Measurements from ENCODE around the gene SLC39A11.

The SLC39A11 gene

DNA sequence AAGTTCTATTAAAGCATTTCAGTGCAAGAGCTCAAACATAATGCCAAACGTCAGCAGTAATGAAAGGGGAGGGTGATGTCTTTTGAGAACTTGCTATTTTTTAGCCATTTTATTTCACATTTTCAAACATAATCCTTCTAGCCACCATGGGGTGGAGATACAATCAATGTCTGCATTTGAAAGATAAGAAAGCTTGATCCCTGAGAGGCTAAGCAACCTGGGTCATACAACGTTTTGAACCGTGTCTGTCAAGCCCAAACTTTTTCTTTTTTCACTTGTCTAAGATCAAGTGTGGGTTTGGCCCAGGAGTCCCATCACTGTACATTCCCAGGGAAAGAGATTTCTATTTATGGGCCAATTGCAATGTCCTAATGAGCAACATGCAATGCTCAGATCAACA, 331.1 kb downstream of the SLC39A11 start:
- DNase-seq: no peak
- H3K27me3 ChIP-seq (replicated peaks): no peaks in the 10 kb centered on the region
- no peak overlapping the region for H3K4me3 ChIP-seq (ENCODE audit: low read depth, low read length)
- TF ChIP-seq, protein P1, sequence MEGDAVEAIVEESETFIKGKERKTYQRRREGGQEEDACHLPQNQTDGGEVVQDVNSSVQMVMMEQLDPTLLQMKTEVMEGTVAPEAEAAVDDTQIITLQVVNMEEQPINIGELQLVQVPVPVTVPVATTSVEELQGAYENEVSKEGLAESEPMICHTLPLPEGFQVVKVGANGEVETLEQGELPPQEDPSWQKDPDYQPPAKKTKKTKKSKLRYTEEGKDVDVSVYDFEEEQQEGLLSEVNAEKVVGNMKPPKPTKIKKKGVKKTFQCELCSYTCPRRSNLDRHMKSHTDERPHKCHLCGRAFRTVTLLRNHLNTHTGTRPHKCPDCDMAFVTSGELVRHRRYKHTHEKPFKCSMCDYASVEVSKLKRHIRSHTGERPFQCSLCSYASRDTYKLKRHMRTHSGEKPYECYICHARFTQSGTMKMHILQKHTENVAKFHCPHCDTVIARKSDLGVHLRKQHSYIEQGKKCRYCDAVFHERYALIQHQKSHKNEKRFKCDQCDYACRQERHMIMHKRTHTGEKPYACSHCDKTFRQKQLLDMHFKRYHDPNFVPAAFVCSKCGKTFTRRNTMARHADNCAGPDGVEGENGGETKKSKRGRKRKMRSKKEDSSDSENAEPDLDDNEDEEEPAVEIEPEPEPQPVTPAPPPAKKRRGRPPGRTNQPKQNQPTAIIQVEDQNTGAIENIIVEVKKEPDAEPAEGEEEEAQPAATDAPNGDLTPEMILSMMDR (IDR thresholded peaks at IDR 0.05; ENCODE audit: low read depth, low read length, missing control alignments): no peak
- in situ Hi-C loops (cut with HindIII; ENCODE audit: low pct_ligation_motif_present, low sequenced_read_pairs): no loop called here
- H3K27ac ChIP-seq: no peak overlapping the region
- H3K36me3 ChIP-seq (replicated peaks): no peaks in the 10 kb centered on the region

DNA sequence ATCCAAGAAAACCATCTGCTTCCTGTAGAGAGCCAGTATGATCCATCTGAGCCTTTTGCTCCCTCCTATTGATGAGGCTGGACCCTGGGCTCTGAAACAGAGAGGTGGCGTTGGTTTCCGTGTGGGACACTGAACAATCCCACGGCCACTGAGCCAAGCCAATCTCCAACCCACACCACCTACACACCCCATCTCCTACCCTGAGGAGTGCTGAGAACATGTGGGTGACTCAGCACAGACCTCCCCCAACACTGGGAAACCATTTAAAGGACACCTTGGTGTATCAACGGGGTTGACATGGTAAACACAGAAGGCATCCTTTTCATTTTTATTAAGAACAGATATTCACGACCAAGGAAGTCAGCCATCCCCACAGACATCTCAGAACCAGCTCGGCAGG, 332.1 kb downstream of the SLC39A11 start:
- DNase-seq: no peak
- Histone ChIP-seq H3K27ac (no peak overlapping the region), H3K36me3 (replicated peaks) (no peaks in the 10 kb centered on the region), H3K27me3 (replicated peaks) (no peaks in the 10 kb centered on the region), H3K4me3 (ENCODE audit: low read depth, low read length) (no peak overlapping the region)
- in situ Hi-C loops (cut with HindIII; ENCODE audit: low pct_ligation_motif_present, low sequenced_read_pairs): no loop called here
- TF ChIP-seq, protein P1 (IDR thresholded peaks at IDR 0.05; ENCODE audit: low read depth, low read length, missing control alignments): no peak

DNA sequence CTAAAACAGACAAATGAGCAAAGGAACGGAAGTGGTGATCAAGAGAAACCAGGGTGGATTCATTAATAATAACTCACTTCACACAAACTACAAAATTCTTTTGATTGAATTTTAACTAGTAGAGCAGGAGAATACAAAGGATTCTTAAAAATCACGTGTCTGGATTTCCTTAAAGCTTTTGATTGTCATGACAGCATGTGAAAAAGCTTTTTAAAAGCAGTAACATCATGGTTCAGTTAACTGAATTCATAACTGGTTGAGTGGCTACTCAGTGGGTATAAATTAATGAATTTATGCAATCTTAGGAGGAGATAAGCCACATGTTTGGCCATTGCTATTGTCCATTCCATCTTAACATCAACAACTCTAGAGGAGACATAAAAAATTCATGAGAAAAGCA, 333.2 kb downstream of the SLC39A11 start:
- in situ Hi-C loops (cut with HindIII; ENCODE audit: low pct_ligation_motif_present, low sequenced_read_pairs): no loop called here
- Histone ChIP-seq H3K27me3 (replicated peaks) (no peaks in the 10 kb centered on the region), H3K36me3 (replicated peaks) (no peaks in the 10 kb centered on the region), H3K27ac (no peak overlapping the region), H3K4me3 (ENCODE audit: low read depth, low read length) (no peak overlapping the region)
- no peak for DNase-seq
- TF ChIP-seq, protein P1 (IDR thresholded peaks at IDR 0.05; ENCODE audit: low read depth, low read length, missing control alignments): no peak

DNA sequence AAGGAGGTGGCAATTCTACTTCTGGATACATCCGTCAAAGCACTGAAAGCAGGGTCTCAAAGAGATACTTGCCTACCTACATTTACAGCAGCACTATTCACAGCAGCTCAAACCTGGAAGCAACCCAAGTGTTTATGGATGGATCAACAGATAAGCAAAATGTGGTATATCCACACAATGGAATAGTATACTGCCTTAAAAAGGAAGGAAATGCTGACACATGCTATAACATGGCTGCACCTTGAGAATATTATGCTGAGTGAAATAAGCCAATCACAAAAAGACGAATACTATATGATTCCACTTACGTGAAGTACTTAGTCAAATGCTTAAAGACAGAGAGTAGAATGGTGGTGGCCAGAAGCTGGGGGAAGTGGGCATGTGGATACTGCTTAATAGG, 336.2 kb downstream of the SLC39A11 start:
- in situ Hi-C loops (cut with HindIII; ENCODE audit: low pct_ligation_motif_present, low sequenced_read_pairs): no loop called here
- no peak overlapping the region for H3K4me3 ChIP-seq (ENCODE audit: low read depth, low read length)
- H3K27me3 ChIP-seq (replicated peaks): no peaks in the 10 kb centered on the region
- TF ChIP-seq, protein P1 (IDR thresholded peaks at IDR 0.05; ENCODE audit: low read depth, low read length, missing control alignments): no peak
- DNase-seq: no peak
- no peaks in the 10 kb centered on the region for H3K36me3 ChIP-seq (replicated peaks)
- H3K27ac ChIP-seq: no peak overlapping the region

DNA sequence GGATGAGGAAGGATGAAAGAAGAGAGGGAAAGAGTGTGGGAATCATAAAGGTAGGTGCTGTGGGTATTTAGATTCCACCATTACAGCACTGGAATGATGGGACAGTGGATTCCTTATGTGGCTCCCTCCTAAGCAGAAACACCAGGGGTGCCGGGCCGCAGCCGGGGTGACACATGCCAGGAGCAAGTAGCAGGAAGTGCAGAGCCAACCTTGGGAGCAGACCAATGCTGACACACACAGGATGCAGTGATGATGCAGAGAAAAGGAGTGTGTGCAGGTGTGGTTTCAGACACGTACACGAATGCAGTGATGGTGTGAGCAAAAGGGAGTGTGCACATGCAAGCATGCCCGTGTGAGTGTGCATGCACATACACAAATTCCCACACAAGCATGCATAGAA, 338.0 kb downstream of the SLC39A11 start:
- in situ Hi-C loops (cut with HindIII; ENCODE audit: low pct_ligation_motif_present, low sequenced_read_pairs): no loop called here
- TF ChIP-seq, protein P1 (IDR thresholded peaks at IDR 0.05; ENCODE audit: low read depth, low read length, missing control alignments): no peak
- H3K4me3 ChIP-seq (ENCODE audit: low read depth, low read length): no peak overlapping the region
- DNase-seq: peak; percentile 15
- H3K36me3 ChIP-seq (replicated peaks): no peaks in the 10 kb centered on the region
- no peak overlapping the region for H3K27ac ChIP-seq
- H3K27me3 ChIP-seq (replicated peaks): no peaks in the 10 kb centered on the region

DNA sequence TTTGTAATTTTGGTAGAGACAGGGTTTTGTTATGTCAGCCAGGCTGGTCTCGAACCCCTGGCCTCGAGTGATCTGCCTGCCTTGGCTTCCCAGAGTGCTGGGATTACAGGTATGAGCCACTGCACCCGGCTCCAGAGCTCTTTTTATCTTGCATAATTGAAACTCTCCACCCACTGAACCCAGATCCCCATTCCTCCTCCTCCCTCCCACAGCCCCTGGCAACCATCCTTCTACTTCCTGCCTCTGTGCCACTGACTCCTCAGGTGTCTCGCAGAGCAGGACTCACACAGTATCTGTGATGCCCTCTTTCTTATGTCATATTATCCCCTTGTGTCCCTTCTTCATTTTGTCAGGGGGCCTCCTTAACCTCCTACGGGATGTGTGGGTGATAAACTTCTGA, 340.7 kb downstream of the SLC39A11 start:
- Histone ChIP-seq H3K36me3 (replicated peaks) (no peaks in the 10 kb centered on the region), H3K4me3 (ENCODE audit: low read depth, low read length) (no peak overlapping the region), H3K27ac (no peak overlapping the region), H3K27me3 (replicated peaks) (no peaks in the 10 kb centered on the region)
- no peak for DNase-seq
- in situ Hi-C loops (cut with HindIII; ENCODE audit: low pct_ligation_motif_present, low sequenced_read_pairs): no loop called here
- TF ChIP-seq, protein P1 (IDR thresholded peaks at IDR 0.05; ENCODE audit: low read depth, low read length, missing control alignments): no peak
